NB4 (cell line): ENCODE data around the gene ATP11C.
"Not testable (repeated sequence)": the region's sequence is repeated elsewhere in the genome, so short reads cannot be mapped to it uniquely, and the experiment has no call there.

Source experiments
- DNase-seq: peaks from one replicate; pipeline ENCODE4 v3.0.0; 2010; ENCODE audit warnings: low read depth
- H3K4me3 ChIP-seq: one replicate; pipeline ENCODE4 v1.5.1; 2011; ENCODE audit warnings: mild to moderate bottlenecking, low read depth, low read length, moderate library complexity
- MYC ChIP-seq: IDR thresholded peaks from 2 replicates; pipeline ENCODE4 v1.6.1; 2011; ENCODE audit warnings: low read depth, low read length
- POLR2A ChIP-seq: IDR thresholded peaks from 2 replicates; pipeline ENCODE4 v1.6.1; 2011; ENCODE audit warnings: mild to moderate bottlenecking; ENCODE audit not compliant: insufficient read length; ENCODE audit errors: extremely low read depth
- TF ChIP-seq, protein P1 (sequence below): IDR thresholded peaks from one replicate; pipeline ENCODE4 v1.5.1; 2012; ENCODE audit warnings: low read depth, low read length
- TF ChIP-seq, protein P2 (sequence below): IDR thresholded peaks from 2 replicates; pipeline ENCODE4 v1.6.1; 2011; ENCODE audit warnings: low read depth, low read length

Gene ATP11C

DNA sequence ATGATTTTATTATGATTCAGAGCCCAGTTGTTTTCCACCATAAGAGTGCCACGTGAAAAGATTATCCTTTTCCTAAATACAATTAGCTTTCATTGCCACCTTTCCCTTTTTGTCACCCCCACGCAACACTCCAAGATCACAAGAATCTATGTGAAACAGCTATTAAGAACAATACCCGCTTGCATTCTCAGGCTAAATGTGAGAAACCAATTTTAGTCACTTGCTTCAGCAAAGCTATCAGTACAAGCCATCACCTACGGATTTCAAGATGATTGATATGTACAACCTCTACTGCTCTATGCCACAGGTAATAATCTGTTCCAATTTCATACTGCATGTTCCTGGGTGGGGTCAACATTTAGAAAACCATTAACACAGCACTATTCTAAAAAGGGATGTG lies 2.5 kb downstream of the ATP11C start:
- peak overlapping the region; percentile 69 for H3K4me3 ChIP-seq
- DNase-seq = no peak
- TF ChIP-seq, protein P1, sequence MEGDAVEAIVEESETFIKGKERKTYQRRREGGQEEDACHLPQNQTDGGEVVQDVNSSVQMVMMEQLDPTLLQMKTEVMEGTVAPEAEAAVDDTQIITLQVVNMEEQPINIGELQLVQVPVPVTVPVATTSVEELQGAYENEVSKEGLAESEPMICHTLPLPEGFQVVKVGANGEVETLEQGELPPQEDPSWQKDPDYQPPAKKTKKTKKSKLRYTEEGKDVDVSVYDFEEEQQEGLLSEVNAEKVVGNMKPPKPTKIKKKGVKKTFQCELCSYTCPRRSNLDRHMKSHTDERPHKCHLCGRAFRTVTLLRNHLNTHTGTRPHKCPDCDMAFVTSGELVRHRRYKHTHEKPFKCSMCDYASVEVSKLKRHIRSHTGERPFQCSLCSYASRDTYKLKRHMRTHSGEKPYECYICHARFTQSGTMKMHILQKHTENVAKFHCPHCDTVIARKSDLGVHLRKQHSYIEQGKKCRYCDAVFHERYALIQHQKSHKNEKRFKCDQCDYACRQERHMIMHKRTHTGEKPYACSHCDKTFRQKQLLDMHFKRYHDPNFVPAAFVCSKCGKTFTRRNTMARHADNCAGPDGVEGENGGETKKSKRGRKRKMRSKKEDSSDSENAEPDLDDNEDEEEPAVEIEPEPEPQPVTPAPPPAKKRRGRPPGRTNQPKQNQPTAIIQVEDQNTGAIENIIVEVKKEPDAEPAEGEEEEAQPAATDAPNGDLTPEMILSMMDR = no peak
- TF ChIP-seq, protein P2, sequence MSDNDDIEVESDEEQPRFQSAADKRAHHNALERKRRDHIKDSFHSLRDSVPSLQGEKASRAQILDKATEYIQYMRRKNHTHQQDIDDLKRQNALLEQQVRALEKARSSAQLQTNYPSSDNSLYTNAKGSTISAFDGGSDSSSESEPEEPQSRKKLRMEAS = no peak
- no peak for TF ChIP-seq MYC
- no peak for TF ChIP-seq POLR2A

DNA sequence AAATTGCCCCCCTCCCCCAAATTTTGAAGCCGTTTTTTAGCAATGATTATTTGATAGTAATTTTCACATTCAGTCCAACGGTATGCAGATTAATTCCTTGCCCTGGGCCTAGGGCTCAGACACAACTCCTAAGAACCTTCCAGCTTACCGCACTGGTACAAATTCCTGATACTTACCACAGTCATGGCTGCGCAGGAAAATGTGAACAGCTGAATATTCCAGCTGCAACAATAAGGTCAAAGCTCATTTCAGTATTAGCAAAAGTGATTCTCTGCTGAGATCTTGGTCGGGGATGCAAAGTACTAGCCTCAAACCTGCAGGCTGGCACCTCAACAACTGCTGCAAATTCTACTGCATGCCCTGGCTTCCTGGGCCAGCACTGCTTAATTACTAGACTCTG lies 3.0 kb downstream of the ATP11C start:
- H3K4me3 ChIP-seq = no peak overlapping the region

DNA sequence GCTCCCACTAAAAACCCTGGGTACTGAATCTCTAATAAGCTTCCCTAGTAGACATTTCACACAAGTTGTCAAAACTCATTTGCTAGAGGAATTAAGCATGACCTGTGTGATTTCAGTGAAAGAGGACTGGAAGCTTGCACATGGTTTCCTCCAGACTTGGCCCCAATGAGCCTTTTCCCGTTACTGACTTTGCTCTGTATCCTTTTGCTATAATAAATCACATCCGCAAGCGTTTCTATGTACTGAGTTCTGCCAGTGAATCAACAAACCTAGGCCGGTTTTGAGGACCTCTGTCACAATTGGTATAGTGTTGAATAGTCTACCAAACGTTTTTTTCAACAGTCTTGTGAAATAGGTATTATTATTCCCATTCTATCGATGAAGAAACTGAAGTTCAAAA lies 8.2 kb downstream of the ATP11C start:
- DNase-seq = no peak
- TF ChIP-seq, protein P2 = no peak
- TF ChIP-seq MYC = no peak
- no peak for TF ChIP-seq POLR2A

More for the DNA sequence above, 3.0 kb downstream of the ATP11C start:
- TF ChIP-seq POLR2A = no peak
- TF ChIP-seq MYC = no peak
- TF ChIP-seq, protein P1 = no peak
- TF ChIP-seq, protein P2 = no peak
- DNase-seq = no peak

DNA sequence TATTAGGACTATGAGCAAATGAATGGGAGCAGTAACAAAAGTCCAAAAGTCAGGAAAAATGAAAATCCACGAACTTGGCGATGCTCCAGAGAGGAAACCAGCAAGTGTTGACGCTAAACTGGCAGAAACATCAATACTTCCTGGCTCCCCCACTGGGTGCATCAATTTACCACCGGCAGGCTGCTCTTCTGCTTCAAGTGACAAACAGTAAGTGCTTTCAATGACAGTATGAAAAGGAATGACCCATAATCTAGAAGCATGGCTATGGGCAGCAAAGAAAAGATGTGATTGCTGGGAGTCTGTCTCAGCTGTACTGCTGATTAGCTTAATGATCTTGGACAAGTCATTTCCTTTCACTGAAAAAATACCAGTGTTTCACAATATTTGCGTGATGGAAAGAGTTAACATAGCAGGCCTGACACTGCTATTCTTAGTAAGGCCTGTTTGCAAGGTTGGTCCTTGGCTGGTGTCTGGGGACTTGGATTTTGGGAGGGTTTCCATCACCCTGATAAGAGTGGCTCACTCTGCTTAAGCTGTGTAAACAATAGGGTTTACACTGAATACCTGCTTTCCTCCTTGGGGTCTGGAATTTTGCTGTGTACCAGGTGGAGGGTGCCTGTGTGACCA lies 8.7 kb downstream of the ATP11C start:
- peak; percentile 4 for DNase-seq

More for the DNA sequence above, 8.2 kb downstream of the ATP11C start:
- no peak overlapping the region for H3K4me3 ChIP-seq

DNA sequence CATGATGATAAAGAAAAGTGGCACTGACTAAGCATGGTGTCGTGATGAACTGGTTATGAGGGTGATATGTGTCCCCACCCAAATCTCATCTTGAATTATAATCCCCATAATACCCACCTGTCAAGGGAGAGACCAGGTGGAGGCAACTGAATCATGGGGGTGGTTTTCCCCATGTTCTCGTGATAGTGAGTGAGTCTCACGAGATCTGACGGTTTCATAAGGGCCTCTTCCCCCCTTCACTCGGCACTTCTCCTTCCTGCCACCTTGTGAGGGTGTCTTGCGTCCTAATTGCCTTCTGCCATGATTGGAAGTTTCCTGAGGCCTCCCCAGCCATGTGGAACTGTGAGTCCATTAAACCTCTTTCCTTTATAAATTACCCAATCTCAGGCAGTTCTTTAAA lies 11.7 kb downstream of the ATP11C start:
- not testable (repeated sequence) for H3K4me3 ChIP-seq, DNase-seq

More for the DNA sequence above, 8.7 kb downstream of the ATP11C start:
- TF ChIP-seq, protein P2 = no peak
- TF ChIP-seq MYC (no peak), POLR2A (no peak)
- TF ChIP-seq, protein P1 = no peak
- H3K4me3 ChIP-seq = no peak overlapping the region

DNA sequence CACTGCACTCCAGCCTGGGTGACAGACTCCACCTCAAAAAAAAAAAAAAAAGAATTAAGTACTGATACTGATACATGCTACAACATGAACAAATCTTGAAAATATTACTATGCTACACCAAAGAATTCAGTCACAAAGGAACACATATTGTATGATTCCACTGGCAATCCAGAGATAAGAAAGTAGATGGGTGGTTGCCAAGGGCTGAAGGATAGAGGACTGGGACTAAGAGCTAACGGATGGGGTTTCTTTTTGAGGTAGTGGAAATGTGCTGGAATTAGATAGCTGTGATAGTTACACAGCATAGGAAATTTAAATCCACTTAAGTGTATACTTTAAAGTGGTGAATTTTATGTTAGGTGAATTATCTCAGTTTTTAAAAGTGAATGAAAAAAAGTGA lies 12.5 kb downstream of the ATP11C start:
- no peak overlapping the region for H3K4me3 ChIP-seq
- TF ChIP-seq, protein P1 = no peak
- TF ChIP-seq, protein P2 = no peak
- TF ChIP-seq MYC (no peak), POLR2A (no peak)
- no peak for DNase-seq

DNA sequence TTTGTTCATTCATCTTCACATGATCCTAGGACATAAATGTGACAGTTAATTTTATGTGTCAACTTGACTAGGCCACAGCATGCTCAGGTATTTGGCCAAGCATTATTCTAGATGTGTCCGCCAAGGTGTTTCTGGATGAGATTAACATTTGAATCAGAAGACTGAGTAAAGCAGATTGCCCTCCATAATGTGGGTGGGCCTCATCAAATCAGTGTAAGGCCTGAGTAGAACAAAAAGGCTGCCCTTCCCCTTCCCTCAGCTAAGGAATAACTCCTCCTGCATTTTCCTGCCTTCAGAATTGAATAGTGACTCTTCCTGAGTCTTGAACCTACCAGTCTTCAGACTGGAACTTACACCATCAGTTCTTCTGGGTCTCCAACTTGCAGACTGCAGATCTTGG lies 18.4 kb downstream of the ATP11C start:
- DNase-seq = no peak
- TF ChIP-seq, protein P1 = no peak
- TF ChIP-seq, protein P2 = no peak
- TF ChIP-seq MYC (no peak), POLR2A (no peak)
- H3K4me3 ChIP-seq = no peak overlapping the region
